ENCODE data around the gene GOLGA6A.
"Not testable (repeated sequence)": the region's sequence is repeated elsewhere in the genome, so short reads cannot be mapped to it uniquely, and the experiment has no call there.

GOLGA6A gene

DNA sequence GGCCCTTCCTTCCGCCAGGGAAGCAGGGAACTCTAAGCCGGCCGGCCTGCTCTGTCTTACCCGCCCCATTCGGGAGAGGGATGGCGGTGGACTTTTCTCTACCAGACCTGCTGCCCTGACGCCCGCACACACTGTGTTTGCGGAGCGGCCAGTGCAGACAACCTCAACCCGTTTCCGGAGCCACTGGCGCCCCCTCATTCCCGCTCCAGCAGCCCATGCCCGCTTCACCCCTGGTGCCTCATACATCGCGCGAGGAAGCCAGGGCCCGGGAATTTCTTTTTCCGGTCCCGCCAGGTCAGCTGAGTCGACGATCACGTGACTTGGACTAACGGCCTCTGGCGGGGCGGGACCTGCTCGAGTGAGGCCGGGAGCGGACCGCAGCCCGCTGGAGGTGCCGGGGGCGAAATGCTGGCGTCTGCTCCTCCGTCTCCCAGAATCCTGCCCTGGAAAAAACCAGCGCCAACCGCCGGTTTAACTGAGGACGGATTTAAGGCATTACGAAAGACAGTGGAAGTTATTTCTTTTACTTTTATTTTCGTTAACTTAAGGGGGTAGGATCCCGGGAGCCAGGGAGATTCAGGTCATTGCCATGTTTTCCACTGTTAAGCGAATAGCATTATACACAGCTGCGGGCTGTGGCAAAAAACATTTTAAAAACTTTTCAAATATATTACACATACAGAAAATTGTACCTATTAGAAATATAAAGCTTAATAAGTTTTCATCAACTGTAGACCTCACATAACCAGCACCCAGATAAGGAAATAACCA, 17.8 kb upstream of the GOLGA6A start:
- peak overlapping the region; percentile 27; the same call in 1 of the 2 replicates for H3K4me3 ChIP-seq (ENCODE audit: low read length)
- not testable (repeated sequence) for H3K9me3 ChIP-seq (ENCODE audit: control insufficient read depth, insufficient read depth, low read length); H3K36me3 ChIP-seq (ENCODE audit: control insufficient read depth, insufficient read depth, low read length); H3K27me3 ChIP-seq (ENCODE audit: control insufficient read depth, insufficient read depth, low read length); H3K27ac ChIP-seq (ENCODE audit: low read length); H3K4me1 ChIP-seq (ENCODE audit: control insufficient read depth, insufficient read depth, low read length)
- peak; percentile 39 for DNase-seq (ENCODE audit: low read depth, low spot score)
- WGBS (ENCODE audit: insufficient coverage, insufficient read length): no CpG with 5 or more reads among the region's 45 CpGs

DNA sequence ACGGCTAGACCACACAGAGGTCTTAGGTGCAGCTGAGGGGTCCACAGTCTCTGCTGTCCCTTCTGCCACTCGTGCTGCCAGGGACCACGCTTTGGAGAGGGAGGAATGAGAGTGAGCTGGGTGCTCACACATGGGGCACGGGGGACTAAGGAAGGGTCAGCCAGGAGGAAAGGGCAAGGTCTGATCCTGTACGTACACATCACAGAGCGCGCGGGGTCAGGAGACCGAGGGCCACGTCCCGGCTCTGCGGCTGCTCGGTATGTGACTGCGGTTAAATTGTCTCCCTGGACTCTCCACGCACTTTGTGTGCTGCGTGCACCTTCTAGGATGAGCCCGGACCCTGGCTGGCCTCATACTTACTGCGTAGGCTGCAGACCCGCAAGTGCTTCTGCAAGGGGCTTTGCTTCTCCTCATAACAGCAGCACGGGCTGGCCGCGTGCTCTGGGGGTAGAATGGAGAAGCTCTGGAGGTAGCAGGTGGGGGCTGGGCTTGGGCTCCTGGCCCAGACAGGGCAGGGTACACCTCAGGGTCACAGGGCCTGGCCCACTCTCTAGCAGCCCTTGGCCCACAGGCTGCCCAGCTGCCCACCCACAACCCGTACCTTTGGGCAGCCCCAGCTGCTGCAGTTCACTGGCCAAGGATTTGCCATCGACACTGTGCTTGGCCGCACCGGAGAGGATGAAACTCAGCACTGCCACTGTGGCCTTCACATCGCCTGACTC, 14.6 kb upstream of the GOLGA6A start:
- H3K4me3 ChIP-seq (ENCODE audit: low read length); H3K27me3 ChIP-seq (ENCODE audit: control insufficient read depth, insufficient read depth, low read length); DNase-seq (ENCODE audit: low read depth, low spot score); H3K36me3 ChIP-seq (ENCODE audit: control insufficient read depth, insufficient read depth, low read length); H3K27ac ChIP-seq (ENCODE audit: low read length); H3K9me3 ChIP-seq (ENCODE audit: control insufficient read depth, insufficient read depth, low read length); H3K4me1 ChIP-seq (ENCODE audit: control insufficient read depth, insufficient read depth, low read length): not testable (repeated sequence)
- WGBS (ENCODE audit: insufficient coverage, insufficient read length): no CpG with 5 or more reads among the region's 27 CpGs

DNA sequence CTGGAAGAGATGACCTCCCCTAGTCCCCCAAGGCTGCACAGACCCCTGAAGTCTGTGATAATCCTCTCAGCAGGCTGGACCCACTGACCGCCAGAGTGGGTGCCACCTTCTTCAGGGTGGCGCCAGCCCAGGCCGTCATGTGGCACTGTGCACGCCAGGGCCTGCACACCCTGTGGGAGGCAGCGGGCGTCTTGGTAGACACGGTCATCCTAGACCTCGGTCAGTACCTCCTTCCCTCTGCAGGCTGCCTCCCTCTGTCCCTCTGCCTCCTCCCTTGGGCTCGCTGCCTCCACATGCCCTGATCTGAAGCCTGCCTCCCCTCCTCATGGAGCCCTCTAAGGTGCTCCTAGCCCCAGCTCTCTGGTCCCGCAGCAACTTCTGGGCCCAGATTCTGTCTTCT, 13.3 kb upstream of the GOLGA6A start:
- not testable (repeated sequence) for H3K9me3 ChIP-seq (ENCODE audit: control insufficient read depth, insufficient read depth, low read length); H3K4me3 ChIP-seq (ENCODE audit: low read length); H3K27ac ChIP-seq (ENCODE audit: low read length); H3K4me1 ChIP-seq (ENCODE audit: control insufficient read depth, insufficient read depth, low read length); H3K36me3 ChIP-seq (ENCODE audit: control insufficient read depth, insufficient read depth, low read length); DNase-seq (ENCODE audit: low read depth, low spot score); H3K27me3 ChIP-seq (ENCODE audit: control insufficient read depth, insufficient read depth, low read length)
- whole genome bisulfite sequencing (ENCODE audit: insufficient coverage, insufficient read length): no CpG with 5 or more reads among the region's 10 CpGs

DNA sequence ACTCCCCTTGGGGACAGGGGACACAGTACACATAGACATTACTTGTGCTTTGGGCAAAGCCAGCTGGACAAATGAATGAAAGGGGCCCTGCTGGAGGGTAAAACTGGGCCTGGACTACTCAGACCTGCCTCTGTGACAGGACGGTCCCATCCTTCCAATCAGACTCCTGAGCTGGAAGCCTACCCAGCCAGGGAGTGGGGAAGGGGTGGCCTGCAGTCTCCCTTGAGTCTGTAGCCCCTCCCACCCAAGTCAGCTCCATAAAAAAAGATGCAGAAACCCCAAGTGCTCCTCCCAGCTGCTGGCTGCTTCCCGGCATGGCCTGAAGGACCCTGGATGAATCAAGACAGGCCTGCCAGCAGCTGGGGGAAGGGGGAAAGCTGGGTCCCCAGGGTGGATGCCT, 12.2 kb upstream of the GOLGA6A start:
- H3K4me3 ChIP-seq (ENCODE audit: low read length); H3K27me3 ChIP-seq (ENCODE audit: control insufficient read depth, insufficient read depth, low read length); H3K9me3 ChIP-seq (ENCODE audit: control insufficient read depth, insufficient read depth, low read length); H3K4me1 ChIP-seq (ENCODE audit: control insufficient read depth, insufficient read depth, low read length); H3K27ac ChIP-seq (ENCODE audit: low read length); H3K36me3 ChIP-seq (ENCODE audit: control insufficient read depth, insufficient read depth, low read length); DNase-seq (ENCODE audit: low read depth, low spot score): not testable (repeated sequence)
- whole genome bisulfite sequencing (ENCODE audit: insufficient coverage, insufficient read length): no CpG with 5 or more reads among the region's 2 CpGs

DNA sequence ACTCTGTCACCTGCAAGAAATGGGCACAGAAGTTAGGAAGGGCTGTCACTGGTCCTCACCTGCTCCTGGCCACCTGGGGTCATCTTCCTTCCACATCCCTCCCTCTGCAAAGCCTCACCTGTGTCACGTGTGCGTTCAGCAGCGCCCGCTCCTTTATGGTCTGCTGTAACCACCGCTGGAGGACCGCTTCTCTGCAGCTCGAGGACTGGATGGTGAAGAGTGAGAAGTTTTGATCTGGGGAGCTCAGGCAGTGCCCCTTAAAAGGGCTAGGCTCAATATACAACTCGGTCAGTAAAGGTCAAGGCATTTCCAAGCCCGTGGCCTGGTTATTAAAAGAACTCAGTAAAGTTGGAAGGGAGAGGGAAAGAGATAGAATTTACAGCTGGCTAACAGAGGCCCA, 6.6 kb downstream of the GOLGA6A start:
- DNase-seq (ENCODE audit: low read depth, low spot score); H3K4me3 ChIP-seq (ENCODE audit: low read length); H3K4me1 ChIP-seq (ENCODE audit: control insufficient read depth, insufficient read depth, low read length); H3K36me3 ChIP-seq (ENCODE audit: control insufficient read depth, insufficient read depth, low read length); H3K27me3 ChIP-seq (ENCODE audit: control insufficient read depth, insufficient read depth, low read length); H3K9me3 ChIP-seq (ENCODE audit: control insufficient read depth, insufficient read depth, low read length); H3K27ac ChIP-seq (ENCODE audit: low read length): not testable (repeated sequence)
- no CpG with 5 or more reads among the region's 9 CpGs for WGBS (ENCODE audit: insufficient coverage, insufficient read length)

DNA sequence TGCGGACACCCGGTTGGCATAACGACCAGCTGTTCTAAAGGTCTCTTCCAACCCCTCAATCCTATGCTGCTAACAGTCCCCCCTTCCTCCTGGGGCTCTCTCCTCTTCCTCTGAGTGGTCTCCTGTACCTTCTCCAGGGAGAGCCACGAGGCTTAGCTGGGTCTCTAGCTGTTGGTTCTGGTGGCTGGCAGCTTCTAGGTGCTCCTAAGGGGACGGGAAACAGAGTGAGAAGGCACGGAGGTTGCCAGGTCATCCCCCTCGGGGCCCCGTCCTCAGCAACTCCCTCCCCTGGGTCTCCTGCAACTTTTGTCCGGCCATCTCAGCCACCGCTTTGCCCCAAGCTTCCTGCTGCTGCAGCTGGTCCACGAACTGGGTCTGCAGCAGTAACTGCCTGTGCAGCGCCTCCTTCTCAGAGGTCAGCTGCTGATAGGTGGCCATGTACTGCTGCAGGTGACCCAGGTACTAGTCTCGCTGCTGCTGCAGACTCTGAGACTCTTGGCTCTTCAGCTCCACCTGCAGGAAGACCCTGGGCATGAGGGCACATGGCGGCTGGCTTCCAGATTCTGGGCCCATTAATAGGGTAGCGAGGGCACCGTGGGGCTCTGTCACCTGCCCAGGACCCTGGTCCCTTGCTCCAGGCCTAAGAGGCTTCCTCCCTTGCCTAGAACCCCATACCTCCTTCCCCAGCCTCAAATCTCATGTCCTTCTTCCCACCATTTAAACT, 9.6 kb downstream of the GOLGA6A start:
- not testable (repeated sequence) for DNase-seq (ENCODE audit: low read depth, low spot score); H3K4me1 ChIP-seq (ENCODE audit: control insufficient read depth, insufficient read depth, low read length); H3K36me3 ChIP-seq (ENCODE audit: control insufficient read depth, insufficient read depth, low read length); H3K27me3 ChIP-seq (ENCODE audit: control insufficient read depth, insufficient read depth, low read length); H3K9me3 ChIP-seq (ENCODE audit: control insufficient read depth, insufficient read depth, low read length); H3K27ac ChIP-seq (ENCODE audit: low read length); H3K4me3 ChIP-seq (ENCODE audit: low read length)
- WGBS (ENCODE audit: insufficient coverage, insufficient read length): no CpG with 5 or more reads among the region's 16 CpGs

DNA sequence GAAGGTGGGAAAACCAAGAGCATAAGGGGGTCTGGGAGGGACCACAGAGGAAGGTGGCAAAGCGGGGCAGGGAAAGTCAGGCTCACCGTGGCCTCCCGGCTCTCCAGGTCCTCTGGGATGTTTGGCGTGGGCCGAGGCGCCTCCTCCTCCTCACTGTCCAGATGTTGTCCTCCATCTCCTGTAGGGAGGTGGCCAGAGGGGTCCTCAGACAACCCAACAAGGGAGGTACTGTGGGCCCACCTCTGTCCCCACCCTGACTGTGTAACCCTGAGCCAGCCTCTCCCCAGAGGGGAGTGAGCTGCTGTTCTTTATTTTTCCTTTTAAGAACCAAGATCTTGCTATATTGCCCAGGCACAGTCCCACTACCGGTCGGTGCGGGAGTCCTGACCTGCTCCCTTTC, 10.2 kb downstream of the GOLGA6A start:
- not testable (repeated sequence) for H3K4me3 ChIP-seq (ENCODE audit: low read length); H3K27me3 ChIP-seq (ENCODE audit: control insufficient read depth, insufficient read depth, low read length); DNase-seq (ENCODE audit: low read depth, low spot score); H3K4me1 ChIP-seq (ENCODE audit: control insufficient read depth, insufficient read depth, low read length); H3K9me3 ChIP-seq (ENCODE audit: control insufficient read depth, insufficient read depth, low read length); H3K36me3 ChIP-seq (ENCODE audit: control insufficient read depth, insufficient read depth, low read length); H3K27ac ChIP-seq (ENCODE audit: low read length)
- WGBS (ENCODE audit: insufficient coverage, insufficient read length): no CpG with 5 or more reads among the region's 9 CpGs

DNA sequence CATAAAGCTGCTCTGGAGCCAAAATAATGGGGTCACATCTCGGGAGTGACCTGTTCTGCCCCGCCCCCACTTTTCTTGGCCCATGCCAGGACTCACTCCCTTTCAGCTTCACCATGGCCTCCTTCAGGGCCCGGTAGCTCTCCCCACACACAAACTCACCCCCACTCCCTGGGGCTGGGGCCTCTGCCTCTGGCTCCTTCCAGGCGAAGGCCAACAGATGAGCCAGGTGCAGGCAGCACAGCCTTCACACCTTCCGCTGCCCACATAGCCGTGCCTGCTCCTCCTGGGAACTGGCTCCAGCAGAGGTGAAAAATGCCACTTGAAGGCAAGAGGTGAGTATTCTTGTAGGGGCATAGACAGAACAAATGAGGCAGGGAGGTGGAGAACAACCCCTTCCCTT, 10.7 kb downstream of the GOLGA6A start:
- not testable (repeated sequence) for H3K27me3 ChIP-seq (ENCODE audit: control insufficient read depth, insufficient read depth, low read length); DNase-seq (ENCODE audit: low read depth, low spot score); H3K36me3 ChIP-seq (ENCODE audit: control insufficient read depth, insufficient read depth, low read length); H3K27ac ChIP-seq (ENCODE audit: low read length); H3K4me3 ChIP-seq (ENCODE audit: low read length); H3K4me1 ChIP-seq (ENCODE audit: control insufficient read depth, insufficient read depth, low read length); H3K9me3 ChIP-seq (ENCODE audit: control insufficient read depth, insufficient read depth, low read length)
- WGBS (ENCODE audit: insufficient coverage, insufficient read length): no CpG with 5 or more reads among the region's 6 CpGs

DNA sequence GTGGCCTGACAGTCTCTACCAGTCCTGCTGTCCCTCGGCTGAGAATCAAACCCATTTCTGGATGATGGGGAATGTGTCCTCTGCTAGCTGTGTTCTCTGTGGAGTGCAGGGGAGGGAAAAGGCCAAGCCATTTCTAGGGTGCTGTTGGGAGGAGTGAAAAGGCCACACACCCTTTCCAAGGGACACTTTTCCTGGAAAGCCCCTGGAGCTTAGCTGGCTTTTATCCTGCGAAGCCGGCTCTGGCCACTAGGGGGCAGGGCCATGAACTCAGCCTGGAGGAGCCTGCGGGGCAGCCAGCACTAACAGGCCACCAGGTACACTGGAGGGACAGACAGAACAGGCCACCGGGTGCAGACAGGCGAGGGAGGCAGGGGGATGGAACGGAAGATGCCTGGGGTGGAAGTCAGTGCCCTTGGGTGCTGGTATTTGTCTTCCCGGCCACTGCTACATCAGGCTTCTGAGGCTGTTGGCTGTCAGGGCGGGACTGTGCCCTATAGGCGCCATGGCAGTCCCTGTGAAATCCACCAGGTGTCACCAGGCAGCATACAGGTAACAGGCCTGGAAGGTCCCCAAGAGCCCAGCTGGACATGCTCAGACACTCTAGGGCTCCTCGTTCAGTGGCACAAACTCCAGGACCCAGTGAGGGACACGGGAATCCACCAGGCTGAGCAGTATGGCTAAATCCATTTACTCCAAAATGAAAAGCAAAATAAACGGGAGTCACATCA, 16.5 kb downstream of the GOLGA6A start:
- not testable (repeated sequence) for H3K27ac ChIP-seq (ENCODE audit: low read length); H3K4me1 ChIP-seq (ENCODE audit: control insufficient read depth, insufficient read depth, low read length); H3K4me3 ChIP-seq (ENCODE audit: low read length); H3K27me3 ChIP-seq (ENCODE audit: control insufficient read depth, insufficient read depth, low read length); H3K36me3 ChIP-seq (ENCODE audit: control insufficient read depth, insufficient read depth, low read length); DNase-seq (ENCODE audit: low read depth, low spot score); H3K9me3 ChIP-seq (ENCODE audit: control insufficient read depth, insufficient read depth, low read length)
- no CpG with 5 or more reads among the region's 13 CpGs for WGBS (ENCODE audit: insufficient coverage, insufficient read length)

DNA sequence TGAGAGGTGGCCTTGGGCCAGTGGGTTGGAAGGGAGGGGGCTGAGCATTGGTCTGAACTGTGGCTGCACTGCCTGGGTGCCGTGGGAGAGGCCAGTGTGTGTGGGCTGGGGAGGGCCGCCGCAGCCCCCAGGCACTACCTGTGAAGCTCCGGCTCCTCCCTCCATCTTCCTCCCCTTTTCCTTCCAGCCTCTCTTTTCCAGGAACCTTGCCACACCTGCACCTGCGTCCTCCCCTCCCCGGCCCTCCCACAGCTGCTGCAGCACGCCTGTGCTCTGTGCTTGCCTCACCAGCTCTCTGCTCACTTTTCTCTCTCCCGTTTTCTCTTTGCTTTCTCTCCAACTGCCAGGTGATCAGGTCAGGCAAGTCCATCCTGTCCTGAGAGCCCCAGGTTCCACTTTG, 17.5 kb downstream of the GOLGA6A start:
- H3K36me3 ChIP-seq (ENCODE audit: control insufficient read depth, insufficient read depth, low read length); H3K9me3 ChIP-seq (ENCODE audit: control insufficient read depth, insufficient read depth, low read length); H3K27ac ChIP-seq (ENCODE audit: low read length); H3K4me1 ChIP-seq (ENCODE audit: control insufficient read depth, insufficient read depth, low read length); H3K27me3 ChIP-seq (ENCODE audit: control insufficient read depth, insufficient read depth, low read length); H3K4me3 ChIP-seq (ENCODE audit: low read length); DNase-seq (ENCODE audit: low read depth, low spot score): not testable (repeated sequence)
- no CpG with 5 or more reads among the region's 8 CpGs for WGBS (ENCODE audit: insufficient coverage, insufficient read length)
